Nucleus accumbens (tissue), 56 donors: Measurements from ENCODE around the gene PRDM16.
"Not testable (repeated sequence)": the region's sequence is repeated elsewhere in the genome, so short reads cannot be mapped to it uniquely, and the experiment has no call there.

Experiments used
- DNase-seq, 56 donors: peaks; one replicate each; lab custom pipeline; 2025; lab: John Stamatoyannopoulos, UW

Gene PRDM16

DNA sequence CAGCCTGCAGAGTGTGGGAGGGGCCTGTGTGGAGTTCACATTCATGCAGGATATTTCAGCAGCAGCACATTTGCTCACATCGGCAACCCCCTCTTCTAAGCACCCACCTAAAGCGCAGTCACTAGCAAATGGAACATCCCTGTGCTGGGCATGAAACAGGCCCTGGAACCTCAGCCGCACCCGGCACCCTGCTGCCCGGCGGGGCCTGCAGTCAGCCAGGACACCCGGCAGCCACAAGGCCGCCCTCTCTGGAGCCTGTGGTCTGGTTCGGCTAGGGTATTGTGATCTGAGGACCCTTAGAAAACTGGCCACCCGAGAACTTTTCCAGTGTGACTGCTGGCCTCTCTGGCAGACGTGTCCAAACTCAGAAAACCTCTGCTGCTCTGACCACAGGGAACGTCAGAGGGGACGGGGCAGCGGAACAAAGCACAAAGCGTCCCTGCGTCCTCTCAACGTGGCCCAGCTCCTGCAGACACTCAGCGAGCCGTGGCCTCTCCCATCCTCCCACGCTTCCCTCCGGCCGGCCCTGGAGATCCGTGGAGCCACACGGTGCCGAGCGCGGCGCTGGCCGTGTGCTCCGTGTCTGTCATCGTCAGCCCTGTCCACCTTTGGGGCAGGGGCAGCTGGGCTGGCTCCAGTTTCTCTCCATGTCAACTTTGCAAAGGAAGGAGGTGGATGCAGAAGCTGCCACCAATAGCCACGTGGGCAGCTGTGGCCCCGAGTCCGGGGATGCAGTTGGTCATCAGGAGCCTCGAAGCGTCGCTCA lies 209.6 kb downstream of the PRDM16 start:
- no peak for DNase-seq

DNA sequence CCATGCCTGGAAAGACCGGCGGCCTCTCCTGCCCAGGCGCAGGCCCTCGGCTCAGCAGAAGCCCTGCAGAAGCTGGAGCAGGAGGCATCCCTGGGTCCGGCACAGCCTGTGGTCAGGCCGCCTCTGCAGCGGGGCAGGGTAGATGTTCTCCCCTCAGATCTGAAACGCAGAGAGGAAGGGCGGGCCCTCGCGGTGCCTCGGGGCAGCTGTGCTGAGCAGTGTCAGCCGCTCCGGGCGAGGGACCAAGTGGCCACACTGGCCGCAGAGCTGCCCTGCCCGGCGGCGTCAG lies 210.1 kb downstream of the PRDM16 start:
- peak in 3 of 56 donors; percentile 10 to 52 (median 31) for DNase-seq

DNA sequence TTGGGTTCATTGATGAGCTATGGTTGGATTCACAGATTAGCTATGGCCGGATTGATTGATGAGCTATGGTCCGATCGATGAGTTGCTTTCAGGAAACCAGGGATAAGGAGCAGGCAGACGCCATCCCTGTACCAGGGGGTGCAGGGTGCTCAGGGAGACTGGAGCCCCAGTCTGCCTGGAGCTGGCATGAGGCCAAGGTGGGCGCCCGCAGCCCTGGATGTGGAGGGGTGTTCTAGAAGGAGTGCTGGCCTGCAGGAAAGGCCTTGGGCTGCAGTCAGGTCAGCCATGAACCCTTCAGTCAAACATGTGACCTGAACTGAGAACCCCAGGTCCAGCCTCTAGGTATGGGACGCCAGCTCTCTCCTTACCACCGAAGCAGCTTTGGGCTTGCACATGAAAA lies 212.7 kb downstream of the PRDM16 start:
- no peak for DNase-seq

DNA sequence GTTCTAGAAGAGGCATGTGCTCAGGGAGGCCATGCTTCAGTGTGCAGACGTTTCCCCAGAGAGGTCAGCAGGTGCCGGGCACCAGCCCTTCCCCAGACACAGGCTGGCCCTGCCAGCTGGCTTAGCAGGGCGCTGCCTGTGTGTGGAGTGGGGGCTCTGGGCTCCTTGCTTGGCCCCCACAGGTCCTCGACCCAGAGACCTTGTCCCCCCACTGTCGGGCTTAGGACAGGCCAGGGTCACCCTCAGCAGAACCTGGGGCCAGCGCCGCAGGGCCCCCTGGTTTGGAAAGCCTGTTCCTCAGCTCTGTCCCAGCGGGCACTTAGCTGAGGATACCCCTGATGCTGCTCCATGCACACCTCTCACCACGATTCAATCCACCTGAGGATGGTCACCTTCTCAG lies 213.2 kb downstream of the PRDM16 start:
- DNase-seq = no peak

DNA sequence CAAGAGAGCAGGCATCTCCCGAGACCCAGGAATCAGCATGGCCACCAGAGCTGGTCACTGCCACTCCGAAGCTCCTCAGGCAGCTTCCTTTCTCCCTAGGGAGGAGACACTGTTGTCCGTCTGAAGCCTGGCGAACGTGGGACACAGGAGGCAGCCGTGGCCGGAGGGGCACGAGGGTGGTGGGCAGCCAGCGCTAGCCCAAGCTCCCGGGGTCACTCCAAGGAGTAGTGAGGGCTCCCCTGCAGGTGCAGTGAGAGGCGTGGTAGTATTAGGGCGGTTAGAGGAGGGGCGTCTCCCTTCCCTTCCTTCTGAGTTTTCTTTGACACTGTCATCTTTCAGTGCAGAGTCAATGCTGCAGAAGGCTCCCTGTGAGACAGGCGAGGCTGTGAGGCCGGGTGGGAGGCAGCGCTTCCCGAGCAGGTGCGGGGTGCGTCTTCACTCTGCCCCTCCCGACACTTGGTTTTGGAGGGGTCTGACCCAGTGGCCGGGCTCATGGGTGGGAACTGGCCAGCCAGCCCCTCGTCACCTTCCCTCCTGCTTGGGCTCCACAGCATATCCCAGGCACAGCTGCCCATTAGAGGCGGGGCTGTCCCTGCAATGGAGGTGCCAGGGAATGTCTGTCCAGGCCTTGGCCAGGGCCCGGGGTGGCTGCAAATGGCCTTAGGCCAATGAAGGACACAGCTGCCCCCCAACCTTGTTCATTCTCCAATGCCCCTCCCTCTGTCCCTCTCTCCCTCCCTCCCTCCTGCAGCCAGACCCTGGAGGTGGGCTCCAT lies 213.8 kb downstream of the PRDM16 start:
- DNase-seq = no peak

DNA sequence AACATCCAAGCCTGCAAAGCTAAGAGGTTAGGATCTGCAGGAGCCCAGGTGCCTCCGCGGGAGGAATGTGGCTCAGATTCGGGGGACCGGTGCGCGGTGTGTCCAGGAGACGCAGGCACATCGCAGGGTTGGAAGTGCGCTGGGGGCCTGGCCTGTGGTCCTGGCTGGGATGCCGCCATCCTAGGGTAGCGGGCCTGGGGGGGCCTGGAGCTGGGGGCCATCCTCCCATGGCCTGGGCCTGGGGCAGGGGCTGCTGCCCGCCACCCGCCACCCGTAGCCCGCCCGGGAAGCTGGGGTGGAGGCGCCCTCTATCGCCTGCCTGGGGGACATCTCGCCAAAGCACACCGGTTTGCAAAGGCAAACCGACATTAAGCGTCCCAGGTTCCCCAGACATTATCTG lies 214.8 kb downstream of the PRDM16 start:
- DNase-seq = peak in 40 of 56 donors; percentile 4 to 72 (median 30)

DNA sequence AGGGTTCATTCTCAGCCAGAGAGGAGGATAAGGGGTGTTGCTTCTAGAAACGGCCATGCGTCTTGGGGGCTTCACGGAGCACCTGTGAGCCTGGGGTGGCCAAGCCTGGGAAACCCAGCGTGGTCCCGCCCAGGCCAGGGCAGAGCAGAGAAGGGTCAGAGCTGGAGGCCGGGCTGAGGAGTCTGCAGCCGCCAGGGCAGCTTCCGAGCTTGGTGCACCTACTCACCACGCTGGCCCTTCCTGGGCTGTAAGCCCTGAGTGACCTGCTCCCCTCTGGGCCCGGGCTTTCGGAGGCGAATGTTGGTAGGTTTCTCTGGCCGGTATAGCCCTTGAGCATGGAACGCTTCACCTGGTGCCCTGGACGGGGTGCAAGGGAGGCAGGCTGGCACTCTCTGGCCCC lies 215.7 kb downstream of the PRDM16 start:
- no peak for DNase-seq

DNA sequence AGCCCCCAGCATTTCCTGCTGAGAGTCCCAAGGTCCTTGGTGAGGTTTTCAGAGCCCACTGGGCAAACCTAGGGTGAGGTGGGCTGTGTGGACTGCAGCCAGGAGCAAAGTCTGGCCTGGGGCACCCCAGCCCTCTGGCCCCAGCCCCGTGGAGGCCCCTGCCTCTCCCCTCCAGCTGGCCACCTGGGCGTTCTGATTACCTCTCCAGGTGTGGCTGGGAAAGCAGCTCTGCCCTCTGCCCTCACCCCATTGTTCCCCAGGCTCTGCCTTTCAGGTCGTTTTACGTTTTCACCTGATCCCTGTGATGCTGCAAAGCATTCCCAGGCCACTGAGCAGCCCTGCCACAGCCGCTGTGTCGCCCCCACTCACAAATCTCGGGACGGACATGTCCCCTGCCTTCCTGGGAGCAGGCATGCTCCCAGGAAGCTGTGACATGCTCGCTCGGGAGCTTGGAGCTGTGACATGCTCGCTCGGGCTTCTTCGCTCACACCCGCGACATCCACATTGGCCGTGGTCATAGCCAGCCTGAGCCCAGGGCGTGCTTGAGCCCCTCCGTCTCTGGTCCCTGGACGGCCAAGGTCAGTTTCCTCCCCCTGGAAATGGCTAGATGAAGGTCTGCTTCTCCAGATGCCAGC lies 216.2 kb downstream of the PRDM16 start:
- DNase-seq = no peak

DNA sequence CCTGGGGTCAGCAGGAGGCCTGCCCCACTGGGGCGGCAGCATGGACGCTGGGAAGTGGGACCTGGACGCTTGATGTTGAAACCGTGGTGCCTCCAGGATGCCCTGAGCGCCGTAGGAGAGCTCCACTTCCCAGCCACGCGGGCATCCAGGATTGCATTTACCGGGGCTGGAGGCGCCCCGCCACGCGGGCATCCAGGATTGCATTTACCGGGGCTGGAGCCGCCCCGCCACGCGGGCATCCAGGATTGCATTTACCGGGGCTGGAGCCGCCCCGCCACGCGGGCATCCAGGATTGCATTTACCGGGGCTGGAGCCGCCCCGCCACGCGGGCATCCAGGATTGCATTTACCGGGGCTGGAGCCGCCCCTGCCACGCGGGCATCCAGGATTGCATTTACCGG lies 218.1 kb downstream of the PRDM16 start:
- DNase-seq = not testable (repeated sequence)

DNA sequence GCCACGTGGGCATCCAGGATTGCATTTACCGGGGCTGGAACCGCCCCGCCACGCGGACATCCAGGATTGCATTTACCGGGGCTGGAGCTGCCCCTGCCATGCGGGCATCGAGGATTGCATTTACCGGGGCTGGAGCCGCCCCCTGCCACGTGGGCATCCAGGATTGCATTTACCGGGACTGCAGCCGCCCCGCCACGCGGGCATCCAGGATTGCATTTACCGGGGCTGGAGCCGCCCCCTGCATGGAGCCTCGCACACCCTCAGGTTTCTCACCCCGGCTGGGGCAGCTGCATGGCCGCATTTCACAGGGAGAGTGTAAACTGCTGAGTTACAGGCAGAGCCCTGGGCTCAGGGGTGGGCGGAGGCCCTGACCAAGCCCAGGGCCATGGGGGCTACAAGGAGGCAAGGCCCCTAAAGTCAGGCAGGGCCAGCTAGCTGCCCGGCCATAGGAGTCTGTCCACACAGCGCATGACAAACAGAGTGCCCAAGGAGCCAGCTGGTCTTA lies 218.7 kb downstream of the PRDM16 start:
- DNase-seq = no peak

DNA sequence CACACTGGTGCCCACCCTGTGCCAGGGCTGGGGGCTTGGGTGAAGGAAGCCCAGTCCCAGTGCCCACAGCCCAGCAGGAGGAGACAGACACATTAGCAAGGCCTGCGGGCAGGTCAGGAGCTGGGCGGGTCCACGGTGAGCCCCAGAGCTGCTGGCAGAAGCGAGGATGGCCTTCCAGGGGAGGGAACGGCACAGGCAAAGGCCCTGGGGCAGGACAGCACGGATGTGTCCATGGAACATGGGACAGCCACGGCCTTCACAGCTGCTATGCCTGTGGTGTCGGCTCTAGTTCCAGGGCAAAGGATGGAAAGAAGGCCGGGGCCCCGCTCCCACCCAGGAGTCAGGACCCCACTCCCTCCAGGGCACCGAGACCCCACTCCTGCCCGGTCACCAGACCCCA lies 220.5 kb downstream of the PRDM16 start:
- no peak for DNase-seq

DNA sequence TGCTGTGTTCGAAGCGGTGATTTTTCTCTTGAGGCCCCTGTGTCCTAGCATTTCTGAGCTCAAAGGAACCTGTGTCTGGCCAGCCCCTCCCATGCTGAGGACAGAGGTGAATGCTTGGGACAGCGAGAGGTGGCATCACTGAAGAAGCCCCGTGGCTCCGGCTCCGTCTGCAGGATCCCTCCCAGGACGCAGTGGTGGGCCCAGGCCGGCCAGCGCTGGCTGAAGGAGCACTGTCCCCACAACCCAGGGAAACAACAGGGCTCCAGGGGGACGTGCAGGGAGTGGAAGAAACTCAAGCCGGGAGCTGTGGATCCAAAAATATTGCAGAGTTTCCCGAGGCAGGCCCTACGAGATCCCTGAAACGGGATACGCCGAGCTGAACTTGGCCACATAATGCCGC lies 221.4 kb downstream of the PRDM16 start:
- no peak for DNase-seq

DNA sequence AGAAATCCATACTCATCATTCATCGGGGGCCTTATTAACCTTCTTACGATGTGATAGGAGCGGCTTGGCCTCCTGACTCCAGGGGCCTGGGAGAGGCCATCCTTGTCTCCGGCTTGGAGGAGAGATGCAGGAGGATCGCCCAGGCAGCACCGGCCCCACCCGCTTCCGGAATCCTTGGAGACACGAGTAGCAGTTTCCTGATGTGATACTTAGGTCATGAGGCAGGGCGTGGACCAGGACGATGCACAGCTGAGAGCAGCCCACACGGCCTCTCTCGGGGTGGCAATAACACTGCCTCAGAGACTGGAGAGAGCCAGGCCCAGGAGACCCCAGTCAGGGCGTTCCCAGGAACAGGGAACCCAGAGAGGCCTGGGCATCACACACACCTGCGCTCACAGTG lies 221.9 kb downstream of the PRDM16 start:
- DNase-seq = no peak

DNA sequence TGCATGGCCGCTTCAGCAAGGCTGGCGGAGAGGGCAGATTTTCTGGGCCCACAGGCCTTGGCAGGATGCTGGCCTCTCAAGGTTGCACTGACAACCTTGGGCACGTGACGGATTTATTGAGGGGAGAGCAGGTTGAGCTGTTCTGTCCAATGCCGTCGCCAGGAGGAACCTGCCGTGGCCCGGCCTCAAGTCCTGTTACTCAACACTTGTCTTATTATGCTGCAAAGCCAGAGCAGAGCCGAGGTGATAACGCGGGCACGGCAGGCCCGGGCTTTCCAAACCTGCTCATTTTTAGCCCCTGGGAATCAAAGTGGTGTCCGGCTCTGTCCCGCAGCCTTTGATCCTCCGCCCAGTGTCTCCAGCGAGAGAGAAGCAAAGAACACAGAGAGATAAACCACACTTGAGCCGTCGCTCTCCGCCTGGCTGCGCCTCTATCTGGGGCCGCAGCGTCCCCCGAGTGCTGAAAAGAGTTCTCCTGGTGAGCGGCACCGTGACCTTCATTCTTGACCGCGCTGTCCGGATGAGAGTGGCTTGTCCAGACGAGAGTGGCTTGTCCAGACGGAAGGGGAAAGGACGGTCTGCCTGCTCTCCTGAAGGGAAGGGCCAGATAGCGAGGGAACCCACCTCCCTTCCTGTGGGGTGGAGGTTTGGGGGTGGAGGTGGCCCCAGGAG lies 223.2 kb downstream of the PRDM16 start:
- no peak for DNase-seq

DNA sequence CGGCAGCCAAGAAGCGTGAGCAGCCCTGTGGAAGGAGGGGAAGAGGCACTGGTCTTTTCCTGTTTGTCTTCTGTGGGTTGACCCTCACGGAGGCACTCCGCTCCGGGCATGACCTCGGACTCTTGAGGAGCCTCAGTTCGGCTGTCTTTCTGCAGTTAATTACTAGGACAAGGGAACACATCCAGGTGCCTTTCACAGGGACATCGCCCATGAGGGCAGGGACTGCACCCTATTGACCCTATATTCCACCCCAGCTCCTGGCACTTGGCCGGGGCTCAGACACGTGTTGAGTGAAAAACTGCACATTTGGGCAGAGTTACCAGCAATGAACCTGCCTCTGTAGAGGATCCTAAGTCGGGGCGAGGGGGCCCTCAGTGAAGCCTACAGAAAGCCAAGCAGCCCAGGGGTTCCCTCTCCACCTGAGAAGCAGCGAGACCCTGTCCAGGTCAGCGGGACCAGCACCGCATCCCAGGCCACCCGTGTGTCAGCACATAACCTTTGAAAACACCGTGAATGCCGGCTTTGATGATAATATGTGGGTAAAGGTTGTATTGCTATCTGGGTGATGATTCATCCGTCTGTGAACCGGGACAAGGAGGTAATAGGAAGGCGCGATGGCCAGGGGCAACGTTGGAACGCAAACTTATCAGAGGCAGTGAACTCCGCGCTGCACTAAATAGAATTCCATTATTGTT lies 224.0 kb downstream of the PRDM16 start:
- no peak for DNase-seq

DNA sequence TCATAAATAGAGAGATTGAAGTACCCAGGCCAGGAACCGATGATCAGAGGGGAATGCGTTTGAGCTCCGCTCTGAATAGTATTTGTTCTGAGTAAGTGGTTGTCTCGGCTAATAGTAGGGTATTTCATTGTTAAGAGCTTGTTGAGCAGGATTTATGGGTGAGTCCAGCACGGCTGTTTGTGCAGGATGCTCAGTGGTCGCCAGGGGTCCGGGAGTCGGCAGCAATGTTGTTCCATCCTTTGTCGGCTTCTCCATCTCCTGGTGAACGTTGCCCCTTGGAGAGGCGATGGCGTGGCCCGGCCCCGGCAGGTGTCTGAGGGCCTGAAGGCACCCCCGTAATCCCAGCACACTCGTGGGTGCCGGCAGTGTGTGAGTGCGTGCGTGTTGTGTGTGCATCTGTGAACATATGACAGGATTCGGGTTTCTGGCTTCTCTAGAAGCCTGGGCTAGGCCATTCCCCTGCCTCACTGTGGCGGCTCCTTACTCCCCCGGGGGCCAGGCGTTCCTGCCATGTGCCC lies 224.6 kb downstream of the PRDM16 start:
- DNase-seq = no peak

DNA sequence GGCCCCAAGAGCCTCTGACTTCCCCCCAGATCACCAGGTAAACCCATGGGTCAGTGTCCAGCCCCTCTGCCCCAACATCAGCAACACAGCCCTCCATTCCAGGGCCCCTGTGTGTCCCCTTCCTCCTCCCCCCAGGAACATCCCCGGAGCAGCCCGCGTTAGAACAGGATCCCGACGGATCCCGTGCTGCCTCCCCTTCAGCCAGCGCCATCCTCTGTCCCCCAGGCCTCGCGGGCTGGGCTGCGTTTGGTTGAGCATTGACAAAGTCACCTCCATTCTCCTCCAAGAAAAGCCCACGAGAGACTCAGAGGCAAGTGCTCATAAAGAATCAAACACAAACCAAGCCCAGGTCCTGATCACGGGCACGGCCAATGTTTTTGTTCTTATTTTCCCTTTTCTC lies 225.4 kb downstream of the PRDM16 start:
- DNase-seq = no peak

DNA sequence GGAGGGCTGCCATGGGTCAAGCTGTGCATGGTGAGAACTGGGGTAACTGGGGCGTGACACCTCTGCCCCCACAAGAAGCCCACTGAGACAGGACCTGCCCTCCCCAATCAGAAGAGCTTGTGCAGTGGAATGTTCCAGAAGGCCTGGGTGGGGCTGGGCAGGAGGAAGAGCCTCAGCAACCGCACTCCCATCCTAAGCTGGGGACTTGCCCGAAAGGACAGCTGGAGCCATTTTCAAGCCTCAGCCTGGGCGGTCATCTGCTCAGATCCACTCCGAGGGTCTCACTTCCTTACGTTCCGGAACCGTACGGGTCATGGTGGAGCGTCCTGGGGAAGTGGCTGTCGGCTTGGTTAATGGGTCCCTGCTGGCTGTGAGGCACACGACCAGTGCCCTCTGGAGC lies 226.8 kb downstream of the PRDM16 start:
- no peak for DNase-seq

DNA sequence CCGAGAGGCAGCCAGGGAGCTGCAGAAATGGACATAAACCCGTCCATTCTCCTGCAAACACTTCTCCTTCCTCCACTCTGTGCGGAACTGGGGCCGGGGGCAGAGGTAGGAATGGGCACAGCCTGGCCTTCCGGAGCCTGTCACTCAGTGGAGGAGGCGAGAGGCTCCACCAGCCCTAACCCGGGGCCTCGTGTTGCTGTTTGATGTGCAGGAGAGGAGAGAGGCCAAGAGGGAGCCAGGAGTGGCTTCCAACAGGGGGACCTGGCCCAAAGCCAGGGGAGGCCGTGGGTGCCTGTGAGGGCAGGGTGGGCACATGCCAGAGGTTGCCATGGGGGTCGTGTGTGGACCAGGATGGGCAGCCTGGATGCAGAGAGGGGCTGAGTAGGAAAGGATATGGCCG lies 227.3 kb downstream of the PRDM16 start:
- no peak for DNase-seq

DNA sequence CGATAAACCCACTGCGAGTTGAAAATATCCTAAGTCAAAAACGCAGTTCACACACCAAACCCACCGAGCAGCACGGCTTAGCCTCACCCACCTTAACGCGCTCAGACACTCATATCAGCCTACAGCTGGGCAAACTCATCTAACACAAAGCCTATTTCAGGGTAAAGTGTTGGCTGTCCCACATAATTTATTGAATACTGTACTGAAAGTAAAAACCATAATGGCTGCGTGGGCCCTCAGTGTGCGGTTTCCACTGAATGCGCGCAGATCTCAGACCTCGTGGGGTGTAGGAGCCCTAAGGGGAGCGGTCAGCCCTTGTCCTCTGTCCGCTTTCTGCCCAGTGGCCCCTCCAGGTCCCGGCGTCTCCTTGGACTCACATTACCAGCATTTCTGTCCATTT lies 227.8 kb downstream of the PRDM16 start:
- DNase-seq = no peak
